ENCODE data around the gene ARFIP1. TPM values are rescaled to one million over a fixed set of nuclear protein-coding genes. Genes with fewer than 3 reads are reported as not detected.

ARFIP1 gene
- total and polyA plus RNA-seq, 2 of the 8 experiments (the other 6 are each of a cell fraction or from before 2014, with no cell fraction given) = 13.5 to 38.0 TPM

GRCh38 chr4:152831416-152831815 is 51.7 kb downstream of the ARFIP1 start:
- Histone ChIP-seq H3K4me3 (ENCODE audit: extremely low read depth in 1 of 4, insufficient read depth in 2 of 4, low read depth in 3 of 4, low read length in 4 of 4) (no peak overlapping the region), H3K4me2 (ENCODE audit: insufficient read depth in 1 of 2, low read depth in 2 of 2, low read length in 2 of 2) (no peak overlapping the region), H3K27me3 (replicated peaks in 1 of 4; ENCODE audit: control insufficient read depth in 3 of 4, extremely low read depth in 1 of 4, insufficient read depth in 3 of 4, low read length in 3 of 4) (no peaks in the 10 kb centered on the region), H3K36me3 (ENCODE audit: control insufficient read depth in 2 of 4, insufficient read depth in 4 of 4, low read length in 3 of 4) (peaks cover 0 to 9% (median 1%) of the 10 kb centered on the region in 4 experiments; a peak in 3 of 8 replicates), H3K23ac (ENCODE audit: insufficient read length) (no peak overlapping the region), H3K79me2 (ENCODE audit: control insufficient read depth in 1 of 2, insufficient read depth in 2 of 2, low read length in 2 of 2) (no peaks in the 10 kb centered on the region), H4K5ac (ENCODE audit: insufficient read length, low read depth, low read length) (no peak overlapping the region), H3K79me1 (ENCODE audit: low read depth, low read length) (no peaks in the 10 kb centered on the region), H3K9ac (replicated peaks in 1 of 4; ENCODE audit: extremely low read depth in 1 of 4, low read depth in 3 of 4, low read length in 3 of 4) (no peak overlapping the region), H2BK15ac (ENCODE audit: low read length) (no peak overlapping the region), H2AFZ (ENCODE audit: low read length) (no peak overlapping the region), H3K4me1 (replicated peaks in 1 of 4; ENCODE audit: control insufficient read depth in 3 of 4, insufficient read depth in 4 of 4, low read length in 3 of 4) (no peaks in the 10 kb centered on the region), H4K20me1 (replicated peaks in 1 of 2; ENCODE audit: control insufficient read depth in 1 of 2, insufficient read depth in 2 of 2, low read length in 2 of 2) (no peaks in the 10 kb centered on the region), H4K91ac (replicated peaks; ENCODE audit: insufficient read length, low read length) (no peak overlapping the region), H2BK20ac (ENCODE audit: low read length) (no peak overlapping the region), H2BK12ac (ENCODE audit: low read depth, low read length) (no peak overlapping the region), H3K27ac (ENCODE audit: low read depth, low read length) (no peak overlapping the region), H3K14ac (ENCODE audit: insufficient read length) (no peak overlapping the region), H2AK5ac (ENCODE audit: low read depth, low read length) (no peak overlapping the region), H3K9me3 (ENCODE audit: insufficient read depth in 2 of 2, low read depth in 1 of 2, low read length in 1 of 2) (peaks cover 0 to 3% of the 10 kb centered on the region in 2 experiments; a peak in 1 of 4 replicates), H3K4ac (replicated peaks; ENCODE audit: insufficient read length, low read depth, low read length) (no peak overlapping the region), H2BK120ac (replicated peaks; ENCODE audit: low read depth, low read length) (no peak overlapping the region), H3K18ac (ENCODE audit: extremely low read depth, low read length) (no peak overlapping the region), H3K56ac (replicated peaks; ENCODE audit: insufficient read length, low read depth, low read length) (no peak overlapping the region), H4K8ac (ENCODE audit: extremely low read depth, insufficient read depth, low read length) (no peak overlapping the region), H3K23me2 (ENCODE audit: low read depth, low read length) (no peaks in the 10 kb centered on the region), H2BK5ac (ENCODE audit: low read depth, low read length) (no peak overlapping the region)
- CTCF ChIA-PET (ENCODE audit: partially characterized antibody) = no interaction called here
- DNase-seq (ENCODE audit: low read depth in 1 of 2, low spot score in 2 of 2) (no peak), FAIRE-seq (no peak)
- 97% methylated on average over 2 of the region's 2 CpGs; no CpG with 5 or more reads in 1 of the 2 experiments for WGBS, 2 experiments (ENCODE audit: extremely low coverage in 1 of 2, insufficient coverage in 1 of 2, insufficient read length in 1 of 2, insufficient replicate concordance in 2 of 2, low coverage in 1 of 2, low lambda C conversion rate in 2 of 2, missing lambda C conversion rate in 1 of 2)
- POLR2A ChIA-PET (ENCODE audit: partially characterized antibody) = no interaction called here
- TF ChIP-seq EP300 (IDR thresholded peaks at IDR 0.05; ENCODE audit: borderline replicate concordance in 1 of 2, low read depth in 2 of 2, low read length in 2 of 2) = no peak
- no peak for TF ChIP-seq USF2 (IDR thresholded peaks at IDR 0.05; ENCODE audit: low read length)
- no peak for TF ChIP-seq GABPA (IDR thresholded peaks at IDR 0.05; ENCODE audit: borderline replicate concordance, insufficient read depth, low read length)
- no peak for TF ChIP-seq SP2 (IDR thresholded peaks at IDR 0.05; ENCODE audit: low read length)
- no peak for TF ChIP-seq POLR2A (IDR thresholded peaks at IDR 0.05; ENCODE audit: control extremely low read depth in 1 of 2, low read depth in 2 of 2, low read length in 2 of 2)
- TF ChIP-seq ASH2L (IDR thresholded peaks at IDR 0.05; ENCODE audit: low read length) = no peak
- TF ChIP-seq ZNF274 (IDR thresholded peaks at IDR 0.05; ENCODE audit: borderline replicate concordance, extremely low read depth, low read length) = no peak
- TF ChIP-seq ATF2 (IDR thresholded peaks at IDR 0.05; ENCODE audit: low read length) = no peak
- TF ChIP-seq TAF1 (IDR thresholded peaks at IDR 0.05; ENCODE audit: low read depth, low read length) = no peak
- no peak for TF ChIP-seq FOSL1 (IDR thresholded peaks at IDR 0.05; ENCODE audit: insufficient read depth, low read depth, low read length)
- TF ChIP-seq SIRT6 (IDR thresholded peaks at IDR 0.05; ENCODE audit: low read length) = no peak
- no peak for TF ChIP-seq TAF7 (optimal IDR thresholded peaks at IDR 0.05; ENCODE audit: borderline replicate concordance, low read depth, low read length)
- TF ChIP-seq BACH1 (IDR thresholded peaks at IDR 0.05; ENCODE audit: low read length) = no peak
